Trophoblast cell (in vitro differentiated cells and primary cell): ENCODE results near the gene PAX2.

Experiments used
- DNase-seq, 2 donors: peaks; one replicate each; pipeline ENCODE4 v3.0.0-alpha.2; 2016
- H2AFZ ChIP-seq: 2 replicates; pipeline ENCODE4 v1.6.1; 2013; ENCODE audit warnings: low read length, moderate library complexity, mild to moderate bottlenecking; ENCODE audit not compliant: insufficient read depth, poor library complexity
- H2AK5ac ChIP-seq: 2 replicates; pipeline ENCODE4 v1.6.1; 2013; ENCODE audit warnings: mild to moderate bottlenecking, low read length
- H2BK120ac ChIP-seq: 2 replicates; pipeline ENCODE4 v1.6.1; 2013; ENCODE audit warnings: low read length, mild to moderate bottlenecking, moderate library complexity; ENCODE audit not compliant: insufficient read depth, poor library complexity
- H2BK12ac ChIP-seq: 2 replicates; pipeline ENCODE4 v1.6.1; 2013; ENCODE audit warnings: mild to moderate bottlenecking, low read length, moderate library complexity
- H2BK5ac ChIP-seq: 2 replicates; pipeline ENCODE4 v1.6.1; 2013; ENCODE audit warnings: low read length, low read depth, moderate library complexity, mild to moderate bottlenecking; ENCODE audit not compliant: poor library complexity
- H3K14ac ChIP-seq: 2 replicates; pipeline ENCODE4 v1.6.1; 2013; ENCODE audit warnings: mild to moderate bottlenecking, low read length
- H3K18ac ChIP-seq: 2 replicates; pipeline ENCODE4 v1.6.1; 2013; ENCODE audit warnings: mild to moderate bottlenecking, low read length
- H3K23ac ChIP-seq: 2 replicates; pipeline ENCODE4 v1.6.1; 2013; ENCODE audit warnings: low read length
- H3K27ac ChIP-seq: 2 replicates; pipeline ENCODE4 v1.5.1; 2013; ENCODE audit warnings: low read depth, mild to moderate bottlenecking, inconsistent platforms, low read length, moderate library complexity
- H3K27me3 ChIP-seq: 2 replicates; pipeline ENCODE4 v1.6.1; 2013; ENCODE audit warnings: inconsistent platforms, mild to moderate bottlenecking, low read length, moderate library complexity; ENCODE audit not compliant: insufficient read depth
- H3K36me3 ChIP-seq, 2 experiments: 1 replicate in 1 of 2; 2 replicates in 1 of 2; pipeline ENCODE4 v1.6.1; 2013; ENCODE audit warnings: low read length in 2 of 2, mild to moderate bottlenecking in 2 of 2, moderate library complexity in 1 of 2; ENCODE audit not compliant: insufficient read depth in 2 of 2, control insufficient read depth in 1 of 2
- H3K4ac ChIP-seq: 2 replicates; pipeline ENCODE4 v1.6.1; 2013; ENCODE audit warnings: low read depth, mild to moderate bottlenecking, low read length, moderate library complexity
- H3K4me1 ChIP-seq, 2 experiments: 1 replicate in 1 of 2; 2 replicates in 1 of 2; pipeline ENCODE4 v1.6.1; 2013; ENCODE audit warnings: low read length in 2 of 2, mild to moderate bottlenecking in 2 of 2, moderate library complexity in 1 of 2; ENCODE audit not compliant: insufficient read depth in 2 of 2, control insufficient read depth in 1 of 2
- H3K4me2 ChIP-seq: 2 replicates; pipeline ENCODE4 v1.6.1; 2013; ENCODE audit warnings: inconsistent platforms, mild to moderate bottlenecking, low read length, moderate library complexity
- H3K4me3 ChIP-seq: 2 replicates; pipeline ENCODE4 v1.5.1; 2013; ENCODE audit warnings: mild to moderate bottlenecking, low read depth, low read length, inconsistent platforms
- H3K79me1 ChIP-seq: one replicate; pipeline ENCODE4 v1.6.1; 2013; ENCODE audit warnings: low read length
- H3K79me2 ChIP-seq: 2 replicates; pipeline ENCODE4 v1.6.1; 2013; ENCODE audit warnings: low read length, mild to moderate bottlenecking; ENCODE audit not compliant: control insufficient read depth, insufficient read depth, poor library complexity
- H3K9ac ChIP-seq: 2 replicates; pipeline ENCODE4 v1.6.1; 2013; ENCODE audit warnings: mild to moderate bottlenecking, low read length
- H3K9me3 ChIP-seq: 2 replicates; pipeline ENCODE4 v1.6.1; 2013; ENCODE audit warnings: low read depth, mild to moderate bottlenecking, control low read depth, inconsistent platforms, low read length; ENCODE audit not compliant: insufficient read depth
- H4K12ac ChIP-seq: 2 replicates; pipeline ENCODE4 v1.6.1; 2013; ENCODE audit warnings: low read depth, mild to moderate bottlenecking, low read length, moderate library complexity
- H4K8ac ChIP-seq: 2 replicates; pipeline ENCODE4 v1.6.1; 2013; ENCODE audit warnings: low read depth, mild to moderate bottlenecking, low read length, moderate library complexity
- H4K91ac ChIP-seq: one replicate; pipeline ENCODE4 v1.6.1; 2013; ENCODE audit warnings: low read depth, mild to moderate bottlenecking, low read length, moderate library complexity
- WGBS: extraction: QIAGEN DNeasy Blood & Tissue Kit; methylation state at CpG from one replicate; pipeline ENCODE4 v1.1.7; 2013; ENCODE audit warnings: missing lambda C conversion rate; ENCODE audit not compliant: insufficient read length, insufficient coverage; ENCODE audit errors: extremely low coverage; 5-methylcytosine and 5-hydroxymethylcytosine counted together

The PAX2 gene

GRCh38 chr10:100736809-100737354 lies 8.5 kb upstream of the PAX2 start:
- Histone ChIP-seq H3K4me3 (no peak overlapping the region), H3K27me3 (peaks cover 94% of the 10 kb centered on the region), H4K91ac (no peak overlapping the region), H2AK5ac (no peak overlapping the region), H2BK120ac (no peak overlapping the region), H2BK5ac (no peak overlapping the region), H3K79me2 (no peaks in the 10 kb centered on the region), H3K4me1 (peaks cover 0 to 2% of the 10 kb centered on the region in 2 experiments), H3K23ac (no peak overlapping the region), H3K79me1 (no peaks in the 10 kb centered on the region), H2AFZ (no peak overlapping the region), H4K12ac (no peak overlapping the region), H3K9ac (no peak overlapping the region), H3K9me3 (peaks cover 15% of the 10 kb centered on the region), H3K36me3 (no peaks in the 10 kb centered on the region), H3K27ac (no peak overlapping the region), H2BK12ac (no peak overlapping the region), H3K14ac (no peak overlapping the region), H3K4ac (no peak overlapping the region), H4K8ac (no peak overlapping the region), H3K18ac (no peak overlapping the region), H3K4me2 (no peak overlapping the region)
- no CpG with 5 or more reads among the region's 7 CpGs for WGBS
- no peak for DNase-seq

GRCh38 chr10:100737355-100738054 lies 7.9 kb upstream of the PAX2 start:
- H3K23ac ChIP-seq, result no peak overlapping the region
- no peak overlapping the region for H2AK5ac ChIP-seq
- peaks cover 0 to 2% of the 10 kb centered on the region in 2 experiments for H3K4me1 ChIP-seq
- peaks cover 94% of the 10 kb centered on the region for H3K27me3 ChIP-seq
- no peaks in the 10 kb centered on the region for H3K79me2 ChIP-seq
- H3K36me3 ChIP-seq, result no peaks in the 10 kb centered on the region
- no peak overlapping the region for H4K8ac ChIP-seq
- H3K4ac ChIP-seq, result no peak overlapping the region
- H3K4me2 ChIP-seq, result no peak overlapping the region
- no peak overlapping the region for H3K18ac ChIP-seq
- H4K91ac ChIP-seq, result no peak overlapping the region
- no peak overlapping the region for H3K4me3 ChIP-seq
- no peaks in the 10 kb centered on the region for H3K79me1 ChIP-seq
- DNase-seq, result peak; percentile 12 to 66
- H4K12ac ChIP-seq, result no peak overlapping the region
- H2BK5ac ChIP-seq, result no peak overlapping the region
- H3K14ac ChIP-seq, result no peak overlapping the region
- no peak overlapping the region for H3K27ac ChIP-seq
- no peak overlapping the region for H3K9ac ChIP-seq
- no peak overlapping the region for H2BK12ac ChIP-seq
- no CpG with 5 or more reads among the region's 51 CpGs for WGBS
- no peak overlapping the region for H2BK120ac ChIP-seq
- H3K9me3 ChIP-seq, result peaks cover 15% of the 10 kb centered on the region
- H2AFZ ChIP-seq, result peak overlapping the region; percentile 30

DNA sequence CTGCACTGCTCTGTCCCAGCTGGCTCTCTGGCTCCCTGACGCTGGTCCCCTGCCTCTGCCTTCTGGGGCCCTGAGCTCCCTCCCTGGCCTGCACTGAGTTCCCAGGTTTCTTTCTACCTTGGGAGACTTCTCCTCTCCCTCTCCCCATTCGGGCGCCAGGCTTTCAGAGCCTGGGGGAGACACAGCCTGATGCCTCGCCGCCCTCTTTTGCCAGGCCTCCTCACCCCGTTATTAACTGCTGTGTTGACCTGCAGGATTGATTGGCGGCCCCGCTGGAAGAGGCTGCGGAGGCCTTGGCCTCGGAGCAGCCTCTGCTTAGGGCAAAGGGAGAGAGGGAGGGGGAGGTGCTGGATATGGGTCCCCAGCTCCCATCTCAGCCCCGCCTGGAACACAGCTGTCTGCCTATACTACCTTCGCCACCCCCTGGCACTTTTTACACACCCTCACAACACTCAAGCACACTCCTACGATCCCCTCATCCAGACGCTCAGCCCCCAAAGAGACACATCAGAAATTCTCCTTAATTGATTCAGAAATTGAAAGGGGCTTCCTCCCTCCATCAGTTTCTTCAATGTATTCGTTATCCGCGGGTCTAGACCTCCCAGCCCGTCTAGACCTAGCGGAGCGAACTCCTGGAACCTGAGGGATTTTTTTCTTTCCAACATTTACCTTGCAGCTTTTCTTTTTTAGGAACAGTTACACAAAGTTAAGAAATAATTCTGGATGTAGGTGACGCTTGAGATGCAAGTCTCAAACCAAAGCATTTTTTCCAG lies 7.1 kb upstream of the PAX2 start:
- Histone ChIP-seq H3K79me2 (no peaks in the 10 kb centered on the region), H4K12ac (no peak overlapping the region), H3K23ac (no peak overlapping the region), H2BK5ac (no peak overlapping the region), H4K8ac (no peak overlapping the region), H2AFZ (no peak overlapping the region), H3K79me1 (no peaks in the 10 kb centered on the region), H2BK12ac (no peak overlapping the region), H3K4me2 (no peak overlapping the region), H2AK5ac (no peak overlapping the region), H3K4me3 (no peak overlapping the region), H4K91ac (no peak overlapping the region), H3K36me3 (no peaks in the 10 kb centered on the region), H2BK120ac (no peak overlapping the region), H3K4me1 (peaks cover 0 to 2% of the 10 kb centered on the region in 2 experiments), H3K27me3 (peaks cover 98% of the 10 kb centered on the region), H3K18ac (no peak overlapping the region), H3K4ac (no peak overlapping the region), H3K9ac (no peak overlapping the region), H3K9me3 (peaks cover 13% of the 10 kb centered on the region), H3K14ac (no peak overlapping the region), H3K27ac (no peak overlapping the region)
- DNase-seq, result no peak
- WGBS, result no CpG with 5 or more reads among the region's 21 CpGs

DNA sequence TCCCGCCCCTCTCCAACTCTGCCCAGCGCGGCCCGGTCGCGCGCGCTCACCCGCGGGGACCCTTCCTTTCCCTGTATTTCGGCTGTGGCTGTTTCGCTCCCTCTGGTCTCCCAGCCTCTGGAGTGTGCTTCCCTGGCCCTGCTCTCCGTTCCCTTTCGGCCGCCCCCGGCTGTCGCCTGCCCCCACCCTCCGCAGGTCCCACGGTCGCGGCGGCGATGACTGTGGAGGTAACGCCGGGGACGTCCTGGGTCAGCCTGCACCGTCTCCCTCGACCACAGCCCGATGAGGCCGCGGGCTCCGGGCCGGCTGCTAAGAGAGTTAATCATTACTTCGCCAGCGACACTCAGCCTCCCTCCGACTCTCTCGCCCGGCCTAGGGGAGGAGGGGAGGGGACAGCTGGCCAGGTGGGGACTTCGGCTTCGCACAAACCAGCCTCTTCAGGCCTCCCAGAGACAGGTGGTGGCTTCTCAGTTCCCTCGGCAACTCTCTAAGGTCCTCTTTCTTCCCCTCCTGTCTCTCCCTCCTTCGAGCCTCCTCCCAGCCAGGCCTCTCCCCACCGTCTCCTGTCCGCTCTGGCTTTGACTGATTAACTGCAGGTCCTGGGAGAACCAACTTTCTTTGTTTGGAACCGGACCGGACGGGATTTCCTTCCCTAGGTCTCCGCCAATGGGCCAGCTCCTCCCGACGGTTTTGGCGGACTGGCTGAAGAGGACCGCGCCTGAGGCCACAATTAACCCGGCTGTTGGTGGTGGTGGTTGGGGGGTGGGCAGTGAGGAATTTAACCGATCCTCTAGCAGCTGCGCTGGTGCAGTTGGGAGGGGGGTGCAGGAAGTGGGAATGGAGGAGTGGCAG lies 5.6 kb upstream of the PAX2 start:
- Histone ChIP-seq H3K79me1 (no peaks in the 10 kb centered on the region), H3K27me3 (peaks cover 100% of the 10 kb centered on the region), H2AFZ (no peak overlapping the region), H2BK120ac (no peak overlapping the region), H3K4me2 (peak overlapping the region; percentile 10), H3K36me3 (no peaks in the 10 kb centered on the region), H3K9me3 (peaks cover 11% of the 10 kb centered on the region), H3K9ac (no peak overlapping the region), H4K91ac (no peak overlapping the region), H3K4me1 (peaks cover 0 to 2% of the 10 kb centered on the region in 2 experiments), H2BK5ac (no peak overlapping the region), H2AK5ac (no peak overlapping the region), H4K8ac (no peak overlapping the region), H3K4ac (no peak overlapping the region), H3K4me3 (no peak overlapping the region), H3K18ac (no peak overlapping the region), H3K79me2 (no peaks in the 10 kb centered on the region), H2BK12ac (no peak overlapping the region), H3K23ac (no peak overlapping the region), H3K14ac (no peak overlapping the region), H3K27ac (no peak overlapping the region), H4K12ac (no peak overlapping the region)
- DNase-seq, result no peak
- WGBS, result no CpG with 5 or more reads among the region's 56 CpGs
